Measurements from ENCODE around the gene MSI2. TPM values are rescaled to one million over a fixed set of nuclear protein-coding genes. Genes with fewer than 3 reads are reported as not detected.

Gene MSI2
- total RNA-seq, 4 donors from 2014 or later = 27.3 to 50.4 (median 36.8) TPM

- no peak for TF ChIP-seq POLR2AphosphoS5 (IDR thresholded peaks at IDR 0.05)
- TF ChIP-seq, protein P1, sequence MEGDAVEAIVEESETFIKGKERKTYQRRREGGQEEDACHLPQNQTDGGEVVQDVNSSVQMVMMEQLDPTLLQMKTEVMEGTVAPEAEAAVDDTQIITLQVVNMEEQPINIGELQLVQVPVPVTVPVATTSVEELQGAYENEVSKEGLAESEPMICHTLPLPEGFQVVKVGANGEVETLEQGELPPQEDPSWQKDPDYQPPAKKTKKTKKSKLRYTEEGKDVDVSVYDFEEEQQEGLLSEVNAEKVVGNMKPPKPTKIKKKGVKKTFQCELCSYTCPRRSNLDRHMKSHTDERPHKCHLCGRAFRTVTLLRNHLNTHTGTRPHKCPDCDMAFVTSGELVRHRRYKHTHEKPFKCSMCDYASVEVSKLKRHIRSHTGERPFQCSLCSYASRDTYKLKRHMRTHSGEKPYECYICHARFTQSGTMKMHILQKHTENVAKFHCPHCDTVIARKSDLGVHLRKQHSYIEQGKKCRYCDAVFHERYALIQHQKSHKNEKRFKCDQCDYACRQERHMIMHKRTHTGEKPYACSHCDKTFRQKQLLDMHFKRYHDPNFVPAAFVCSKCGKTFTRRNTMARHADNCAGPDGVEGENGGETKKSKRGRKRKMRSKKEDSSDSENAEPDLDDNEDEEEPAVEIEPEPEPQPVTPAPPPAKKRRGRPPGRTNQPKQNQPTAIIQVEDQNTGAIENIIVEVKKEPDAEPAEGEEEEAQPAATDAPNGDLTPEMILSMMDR (IDR thresholded peaks at IDR 0.05) = no peak
- no peak for TF ChIP-seq EP300 (IDR thresholded peaks at IDR 0.05)
- TF ChIP-seq POLR2A (IDR thresholded peaks at IDR 0.05) = no peak
- 44 to 50% methylated on average over 2 of the region's 2 CpGs for WGBS, 2 donors (ENCODE audit: low coverage in 1 of 2)
- ATAC-seq = no peak
- no peaks in the 10 kb centered on the region for H3K4me1 ChIP-seq
- H3K27ac ChIP-seq = no peak overlapping the region
- no peaks in the 10 kb centered on the region for H3K27me3 ChIP-seq
- H3K36me3 ChIP-seq = no peaks in the 10 kb centered on the region
- H3K9me3 ChIP-seq = peaks cover 0 to 7% (median 0%) of the 10 kb centered on the region in 3 donors
- no peak overlapping the region for H3K4me3 ChIP-seq
These were observed 113.2 kb downstream of the MSI2 start for GRCh38 chr17:57369509-57369945.

DNA sequence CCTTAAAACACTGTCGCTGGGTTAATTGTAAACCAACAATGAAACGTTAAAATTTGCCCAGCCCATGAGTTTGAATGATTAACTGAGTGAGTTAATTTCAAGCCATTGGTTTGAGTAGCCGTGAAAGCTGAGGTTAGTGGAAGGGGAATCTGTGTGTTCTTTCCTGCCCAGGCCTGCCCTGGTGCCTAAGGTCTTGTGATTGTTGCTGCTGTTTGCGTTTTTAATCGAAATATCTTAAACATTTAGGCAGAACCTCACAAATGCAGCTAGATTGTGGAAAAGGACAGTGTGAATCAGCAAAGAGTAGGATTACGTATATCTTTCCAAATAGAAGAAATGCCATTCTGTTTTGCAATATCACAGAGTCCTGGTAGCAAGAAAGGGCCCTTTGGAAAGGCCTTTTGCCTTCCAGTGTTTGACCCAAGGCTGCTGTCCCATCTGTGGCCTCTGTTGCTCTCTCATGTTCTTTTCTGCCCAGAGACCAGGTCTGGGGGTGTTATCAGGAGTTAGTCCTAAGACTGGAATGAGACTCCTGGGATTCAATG lies 113.8 kb downstream of the MSI2 start:
- no peak overlapping the region for H3K27ac ChIP-seq
- no peak for ATAC-seq

GRCh38 chr17:57370619-57371018 lies 114.3 kb downstream of the MSI2 start:
- TF ChIP-seq EP300 (IDR thresholded peaks at IDR 0.05) = no peak
- TF ChIP-seq POLR2AphosphoS5 (IDR thresholded peaks at IDR 0.05) = no peak
- no peak for TF ChIP-seq POLR2A (IDR thresholded peaks at IDR 0.05)
- TF ChIP-seq, protein P1 (IDR thresholded peaks at IDR 0.05) = no peak
- Histone ChIP-seq H3K9me3 (peaks cover 0 to 7% (median 0%) of the 10 kb centered on the region in 3 donors), H3K36me3 (no peaks in the 10 kb centered on the region), H3K4me3 (no peak overlapping the region), H3K27me3 (no peaks in the 10 kb centered on the region), H3K4me1 (no peaks in the 10 kb centered on the region), H3K27ac (no peak overlapping the region)
- 83 to 100% methylated on average over 2 to 3 of the region's 4 CpGs for WGBS, 2 donors (ENCODE audit: low coverage in 1 of 2)
- no peak for ATAC-seq

More for the DNA sequence above, 113.8 kb downstream of the MSI2 start:
- no peaks in the 10 kb centered on the region for H3K4me1 ChIP-seq
- H3K9me3 ChIP-seq = peaks cover 0 to 7% (median 0%) of the 10 kb centered on the region in 3 donors
- no peaks in the 10 kb centered on the region for H3K36me3 ChIP-seq
- no peak overlapping the region for H3K4me3 ChIP-seq
- 82 to 86% methylated on average over 6 of the region's 6 CpGs for WGBS, 2 donors (ENCODE audit: low coverage in 1 of 2)
- TF ChIP-seq POLR2A (IDR thresholded peaks at IDR 0.05) (no peak), EP300 (IDR thresholded peaks at IDR 0.05) (no peak), POLR2AphosphoS5 (IDR thresholded peaks at IDR 0.05) (no peak)
- TF ChIP-seq, protein P1 (IDR thresholded peaks at IDR 0.05) = no peak
- no peaks in the 10 kb centered on the region for H3K27me3 ChIP-seq

DNA sequence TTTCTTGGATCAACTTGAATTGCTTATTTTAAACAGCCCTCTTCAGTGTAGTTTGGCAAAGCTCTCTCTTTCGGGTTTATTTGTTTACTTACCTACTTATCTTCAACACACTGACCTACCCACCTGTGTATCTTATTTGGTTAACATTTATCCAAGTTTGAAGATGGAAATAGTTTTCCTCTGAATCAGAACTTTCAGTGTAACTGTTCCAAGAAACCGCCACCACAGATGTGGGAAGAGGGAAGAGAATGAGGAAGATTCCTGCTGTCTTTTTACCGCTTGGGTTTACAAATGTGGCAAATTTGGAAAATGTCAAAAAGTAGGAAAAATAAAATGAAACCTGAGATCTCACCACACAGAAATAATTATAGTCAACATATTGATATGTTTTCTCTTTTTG lies 115.8 kb downstream of the MSI2 start:
- H3K9me3 ChIP-seq = peaks cover 0 to 7% (median 0%) of the 10 kb centered on the region in 3 donors
- no peaks in the 10 kb centered on the region for H3K27me3 ChIP-seq
- no peak for ATAC-seq
- no peaks in the 10 kb centered on the region for H3K4me1 ChIP-seq
- 75 to 81% methylated on average over 3 of the region's 3 CpGs for WGBS, 2 donors (ENCODE audit: low coverage in 1 of 2)
- no peak overlapping the region for H3K27ac ChIP-seq
- H3K4me3 ChIP-seq = no peak overlapping the region
- H3K36me3 ChIP-seq = no peaks in the 10 kb centered on the region
- no peak for TF ChIP-seq POLR2A (IDR thresholded peaks at IDR 0.05)
- no peak for TF ChIP-seq EP300 (IDR thresholded peaks at IDR 0.05)
- no peak for TF ChIP-seq POLR2AphosphoS5 (IDR thresholded peaks at IDR 0.05)
- TF ChIP-seq, protein P1 (IDR thresholded peaks at IDR 0.05) = no peak

DNA sequence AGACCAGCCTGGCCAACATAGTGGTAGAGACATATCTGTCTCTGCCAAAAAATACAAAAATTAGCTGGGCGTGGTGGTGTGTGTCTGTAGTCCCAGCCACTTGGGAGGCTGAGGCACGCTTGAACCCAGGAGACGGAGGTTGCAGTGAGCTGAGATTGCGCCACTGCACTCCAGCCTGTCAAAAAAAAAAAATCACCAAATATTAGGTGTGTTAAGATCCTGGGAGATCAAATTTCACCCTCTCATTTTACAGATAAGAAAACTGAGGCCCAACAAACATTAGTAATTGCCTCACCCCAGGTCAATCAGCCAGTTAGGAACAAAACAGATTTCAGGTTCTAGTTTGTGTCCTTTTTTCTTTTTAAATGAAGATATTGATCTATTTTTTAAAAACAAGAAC lies 116.7 kb downstream of the MSI2 start:
- Histone ChIP-seq H3K4me1 (no peaks in the 10 kb centered on the region), H3K9me3 (peaks cover 0 to 7% (median 0%) of the 10 kb centered on the region in 3 donors), H3K27me3 (no peaks in the 10 kb centered on the region), H3K4me3 (no peak overlapping the region), H3K27ac (no peak overlapping the region), H3K36me3 (no peaks in the 10 kb centered on the region)
- TF ChIP-seq, protein P1 (IDR thresholded peaks at IDR 0.05) = no peak
- TF ChIP-seq POLR2AphosphoS5 (IDR thresholded peaks at IDR 0.05) (no peak), POLR2A (IDR thresholded peaks at IDR 0.05) (no peak), EP300 (IDR thresholded peaks at IDR 0.05) (no peak)
- no peak for ATAC-seq
- WGBS, 2 donors (ENCODE audit: low coverage in 1 of 2) = 100% methylated on average over 4 of the region's 4 CpGs; no CpG with 5 or more reads in 1 of the 2 donors

Data from gastroesophageal sphincter (tissue), 4 donors.